Activated CD8-positive, alpha-beta T cell treated with anti-CD3 and anti-CD28 coated beads for 36 hours (primary cell): ENCODE measurements around the gene NRG3. TPM values are rescaled to one million over a fixed set of nuclear protein-coding genes. Genes with fewer than 3 reads are reported as not detected.

Experiments
- ATAC-seq: fragments of 200-7000 bp; cut with Tn5 transposase; one replicate; pipeline ENCODE4 v1.10.0; 2021; ENCODE audit warnings: mild to moderate bottlenecking, moderate library complexity
- CTCF ChIA-PET: fragments of 350-600 bp; sonication (Branson Sonifier 250); formaldehyde crosslinking; loops from one replicate; lab custom pipeline; 2021; ENCODE audit warnings: antibody characterized with exemption; lab: Charles Lee
- POLR2A ChIA-PET: fragments of 350-600 bp; sonication (Branson Sonifier 250); formaldehyde crosslinking; loops from one replicate; lab custom pipeline; 2021; ENCODE audit warnings: antibody characterized with exemption; lab: Charles Lee
- DNase-seq: peaks from one replicate; pipeline ENCODE4 v3.0.0-alpha.2; 2020
- H3K27ac Mint-ChIP-seq: one replicate; pipeline ENCODE4 v1.8.0; 2021; ENCODE audit warnings: mild to moderate bottlenecking, mixed read lengths
- H3K27me3 Mint-ChIP-seq: one replicate; pipeline ENCODE4 v1.8.0; 2021; ENCODE audit warnings: mixed read lengths
- H3K36me3 Mint-ChIP-seq: one replicate; pipeline ENCODE4 v1.8.0; 2021; ENCODE audit warnings: low read depth, mixed read lengths
- H3K4me1 Mint-ChIP-seq: one replicate; pipeline ENCODE4 v1.8.0; 2021; ENCODE audit warnings: low read depth, mixed read lengths
- H3K4me3 Mint-ChIP-seq: one replicate; pipeline ENCODE4 v1.8.0; 2021; ENCODE audit warnings: mild to moderate bottlenecking, moderate library complexity, mixed read lengths
- H3K9me3 Mint-ChIP-seq: one replicate; pipeline ENCODE4 v1.8.0; 2021; ENCODE audit warnings: mixed read lengths
- CTCF ChIP-seq: fragments of 200-600 bp; IDR thresholded peaks from one replicate; pipeline ENCODE4 v1.8.0; 2022; ENCODE audit warnings: antibody characterized with exemption, mild to moderate bottlenecking
- intact Hi-C: fragments of 100-400 bp; cut with micrococcal nuclease; formaldehyde crosslinking; loops from one replicate; pipeline ENCODE4 v1.10.0; 2022
- total RNA-seq, 2 experiments: library from RNA; stranded (reverse); gene quantifications; one replicate each; pipeline ENCODE4 v1.2.3, GENCODE V29; 2021

Gene NRG3
- total RNA-seq, 2 experiments from 2014 or later = not detected

GRCh38 chr10:81873231-81873931 lies 1.6 kb upstream of the NRG3 start:
- intact Hi-C loops = no loop called here
- ATAC-seq = no peak
- ChIA-PET CTCF (interaction anchor here (0.6 kb wide), 1 partner anchor 180 kb away, joined by 3 read pairs; no protein-coding TSS in a partner anchor), POLR2A (no interaction called here)
- no peaks in the 10 kb centered on the region for H3K9me3 Mint-ChIP-seq
- H3K36me3 Mint-ChIP-seq = peaks cover 1% of the 10 kb centered on the region
- no peak for DNase-seq
- H3K27ac Mint-ChIP-seq = no peak overlapping the region
- TF ChIP-seq CTCF = no peak
- peaks cover 9% of the 10 kb centered on the region for H3K4me1 Mint-ChIP-seq
- no peak overlapping the region for H3K4me3 Mint-ChIP-seq
- H3K27me3 Mint-ChIP-seq = peaks cover 44% of the 10 kb centered on the region

GRCh38 chr10:81873932-81874816 lies 820 bp upstream of the NRG3 start:
- Mint-ChIP-seq H3K27me3 (peaks cover 47% of the 10 kb centered on the region), H3K4me1 (peaks cover 9% of the 10 kb centered on the region), H3K27ac (no peak overlapping the region), H3K9me3 (no peaks in the 10 kb centered on the region), H3K36me3 (peaks cover 1% of the 10 kb centered on the region), H3K4me3 (no peak overlapping the region)
- ChIA-PET POLR2A (no interaction called here), CTCF (interaction anchor here (0.6 kb wide), 1 partner anchor 180 kb away, joined by 3 read pairs; no protein-coding TSS in a partner anchor)
- peak; percentile 27 for ATAC-seq
- peak; percentile 15 for DNase-seq
- no peak for TF ChIP-seq CTCF
- intact Hi-C loops = no loop called here

DNA sequence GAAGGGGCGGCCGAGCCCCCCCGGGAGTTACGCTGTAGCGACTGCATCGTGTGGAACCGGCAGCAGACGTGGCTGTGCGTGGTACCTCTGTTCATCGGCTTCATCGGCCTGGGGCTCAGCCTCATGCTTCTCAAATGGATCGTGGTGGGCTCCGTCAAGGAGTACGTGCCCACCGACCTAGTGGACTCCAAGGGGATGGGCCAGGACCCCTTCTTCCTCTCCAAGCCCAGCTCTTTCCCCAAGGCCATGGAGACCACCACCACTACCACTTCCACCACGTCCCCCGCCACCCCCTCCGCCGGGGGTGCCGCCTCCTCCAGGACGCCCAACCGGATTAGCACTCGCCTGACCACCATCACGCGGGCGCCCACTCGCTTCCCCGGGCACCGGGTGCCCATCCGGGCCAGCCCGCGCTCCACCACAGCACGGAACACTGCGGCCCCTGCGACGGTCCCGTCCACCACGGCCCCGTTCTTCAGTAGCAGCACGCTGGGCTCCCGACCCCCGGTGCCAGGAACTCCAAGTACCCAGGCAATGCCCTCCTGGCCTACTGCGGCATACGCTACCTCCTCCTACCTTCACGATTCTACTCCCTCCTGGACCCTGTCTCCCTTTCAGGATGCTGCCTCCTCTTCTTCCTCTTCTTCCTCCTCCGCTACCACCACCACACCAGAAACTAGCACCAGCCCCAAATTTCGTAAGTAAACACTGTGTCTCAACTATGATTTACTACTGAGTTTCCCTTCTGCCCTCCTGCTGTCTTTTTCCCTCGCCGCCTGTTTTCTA lies 666 bp downstream of the NRG3 start:
- peaks cover 48% of the 10 kb centered on the region for H3K27me3 Mint-ChIP-seq
- intact Hi-C loops = no loop called here
- CTCF ChIA-PET = no interaction called here

DNA sequence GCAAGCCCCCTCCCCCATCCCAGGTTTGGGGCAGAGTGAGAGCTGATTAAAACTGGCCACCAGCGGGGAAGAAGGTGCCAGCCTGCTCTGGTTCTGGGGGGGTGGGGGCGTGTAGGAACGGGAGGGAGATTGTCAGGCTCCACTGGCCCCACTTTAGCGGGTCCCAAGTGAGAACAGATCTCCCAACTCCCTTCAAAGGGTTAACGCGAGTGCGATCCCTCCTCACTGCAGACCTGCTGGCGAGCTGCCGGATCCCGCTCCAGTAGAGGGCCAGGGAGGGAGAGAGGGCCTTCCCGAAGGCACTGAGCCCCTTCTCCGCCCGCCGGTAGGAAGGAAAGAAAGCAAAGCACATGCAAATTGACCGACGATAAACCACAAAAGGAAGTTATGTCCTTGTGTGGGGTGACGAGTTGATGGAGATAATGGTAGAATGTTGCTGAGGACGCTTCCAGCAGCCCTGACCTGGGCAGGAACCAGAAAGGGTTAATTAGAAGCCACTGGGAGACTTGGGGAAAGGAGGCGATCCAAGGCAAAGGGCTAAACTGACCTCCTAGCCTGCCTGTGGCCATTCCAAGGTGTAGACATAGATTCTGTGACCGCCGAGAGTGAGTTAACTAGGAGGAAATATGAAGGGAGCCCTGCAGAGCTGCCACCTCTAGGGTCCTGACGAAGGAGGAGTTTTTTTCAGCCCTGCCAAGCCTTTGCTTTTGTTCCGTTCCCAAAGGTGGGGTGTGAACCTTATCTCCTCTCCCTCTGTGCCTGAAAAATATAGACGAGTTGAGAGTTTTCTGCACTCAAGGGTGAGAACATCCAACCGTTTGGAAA lies 1.5 kb downstream of the NRG3 start:
- Mint-ChIP-seq H3K36me3 (peaks cover 1% of the 10 kb centered on the region), H3K9me3 (no peaks in the 10 kb centered on the region), H3K27me3 (peaks cover 50% of the 10 kb centered on the region), H3K4me3 (peak overlapping the region; percentile 48), H3K4me1 (peaks cover 9% of the 10 kb centered on the region), H3K27ac (no peak overlapping the region)
- TF ChIP-seq CTCF = no peak
- intact Hi-C loops = no loop called here
- ATAC-seq (no peak), DNase-seq (no peak)
- CTCF ChIA-PET = no interaction called here
- POLR2A ChIA-PET = interaction anchor here (0.6 kb wide), 1 partner anchor 1457 kb away, joined by 3 read pairs; no protein-coding TSS in a partner anchor

More for the DNA sequence above, 666 bp downstream of the NRG3 start:
- TF ChIP-seq CTCF = no peak
- POLR2A ChIA-PET = no interaction called here
- H3K36me3 Mint-ChIP-seq = peaks cover 1% of the 10 kb centered on the region
- H3K9me3 Mint-ChIP-seq = no peaks in the 10 kb centered on the region
- peak overlapping the region; percentile 48 for H3K4me3 Mint-ChIP-seq
- no peak overlapping the region for H3K27ac Mint-ChIP-seq
- no peak for DNase-seq
- ATAC-seq = no peak
- peaks cover 9% of the 10 kb centered on the region for H3K4me1 Mint-ChIP-seq
